ENCODE data around the gene NADSYN1.

NADSYN1 gene

DNA sequence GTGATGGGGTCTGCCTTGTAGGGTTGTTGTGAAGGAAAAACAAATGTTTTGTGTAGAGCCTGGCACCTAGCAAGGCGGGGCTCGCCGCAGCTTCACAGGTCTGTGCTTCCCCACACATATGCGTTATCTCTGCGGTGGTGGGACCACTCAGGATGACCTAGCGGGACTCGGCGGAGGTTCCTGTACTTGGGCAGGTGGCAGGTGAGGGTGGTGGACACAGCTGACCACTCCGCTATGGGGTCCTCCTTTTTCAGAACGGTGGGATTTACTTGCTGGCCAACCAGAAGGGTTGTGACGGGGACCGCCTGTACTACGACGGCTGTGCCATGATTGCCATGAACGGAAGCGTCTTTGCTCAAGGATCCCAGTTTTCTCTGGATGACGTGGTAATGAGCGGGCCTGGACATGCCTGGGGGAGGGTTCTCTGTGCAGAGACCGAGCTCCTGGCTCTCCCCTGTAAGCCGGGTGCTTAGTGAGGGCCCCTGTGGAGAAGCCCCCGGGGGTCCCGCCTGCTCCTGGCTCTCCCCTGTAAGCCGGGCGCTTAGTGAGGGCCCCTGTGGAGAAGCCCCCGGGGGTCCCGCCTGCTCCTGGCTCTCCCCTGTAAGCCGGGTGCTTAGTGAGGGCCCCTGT lies 21.3 kb downstream of the NADSYN1 start:
- DNase-seq = no peak

DNA sequence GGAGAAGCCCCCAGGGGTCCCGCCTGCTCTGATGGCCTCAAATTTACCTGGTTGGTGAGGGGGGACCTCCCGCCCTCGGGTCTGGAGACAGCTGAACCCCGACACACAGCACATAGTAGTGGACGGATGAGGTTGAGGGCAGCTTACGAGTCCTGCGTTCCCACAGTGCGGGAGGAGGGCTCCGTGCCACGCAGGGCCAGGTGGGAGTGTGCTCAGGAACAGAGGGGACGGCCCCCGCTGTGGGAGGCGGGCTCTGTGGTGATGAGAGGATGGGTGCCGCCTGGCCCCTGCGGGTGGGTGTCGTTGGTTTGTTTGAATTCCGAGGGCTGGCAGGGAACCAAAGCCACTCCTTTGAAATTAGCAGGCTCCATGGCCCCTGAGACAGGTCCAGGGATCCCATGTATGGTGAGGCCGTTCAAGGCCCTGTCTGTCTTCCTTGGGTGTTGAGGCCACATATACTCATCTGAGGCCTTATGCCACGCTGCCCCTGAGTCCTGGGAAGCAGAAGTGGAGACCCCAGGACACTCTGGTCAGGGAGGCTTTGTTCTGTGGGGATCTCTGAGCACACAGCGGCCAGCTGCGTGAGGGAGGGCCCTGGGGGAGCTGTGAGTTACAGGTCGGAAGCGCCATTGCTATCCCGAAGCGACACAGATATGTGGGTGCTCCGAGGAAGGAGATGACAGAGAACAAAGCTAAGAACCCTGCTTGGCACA lies 21.9 kb downstream of the NADSYN1 start:
- no peak for DNase-seq

DNA sequence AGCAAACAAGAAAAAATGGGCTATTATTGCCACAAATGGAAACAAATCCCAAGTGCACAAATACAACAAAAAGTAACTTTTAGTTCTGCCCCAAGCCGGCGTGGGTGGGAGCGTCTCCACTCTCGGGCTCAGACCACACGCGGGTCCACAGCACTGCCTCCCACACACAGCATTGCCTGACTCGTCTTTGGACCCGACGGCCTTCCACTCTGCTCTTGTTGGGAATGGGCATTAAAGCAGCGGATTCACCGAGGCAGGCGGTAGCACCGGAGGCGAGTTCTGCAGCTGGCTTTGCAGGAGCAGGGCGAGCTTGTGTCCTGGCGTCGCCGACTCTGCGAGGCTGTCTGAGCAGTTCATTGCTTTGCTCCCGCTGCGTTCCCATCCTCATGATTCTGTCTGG lies 23.0 kb downstream of the NADSYN1 start:
- no peak for DNase-seq

DNA sequence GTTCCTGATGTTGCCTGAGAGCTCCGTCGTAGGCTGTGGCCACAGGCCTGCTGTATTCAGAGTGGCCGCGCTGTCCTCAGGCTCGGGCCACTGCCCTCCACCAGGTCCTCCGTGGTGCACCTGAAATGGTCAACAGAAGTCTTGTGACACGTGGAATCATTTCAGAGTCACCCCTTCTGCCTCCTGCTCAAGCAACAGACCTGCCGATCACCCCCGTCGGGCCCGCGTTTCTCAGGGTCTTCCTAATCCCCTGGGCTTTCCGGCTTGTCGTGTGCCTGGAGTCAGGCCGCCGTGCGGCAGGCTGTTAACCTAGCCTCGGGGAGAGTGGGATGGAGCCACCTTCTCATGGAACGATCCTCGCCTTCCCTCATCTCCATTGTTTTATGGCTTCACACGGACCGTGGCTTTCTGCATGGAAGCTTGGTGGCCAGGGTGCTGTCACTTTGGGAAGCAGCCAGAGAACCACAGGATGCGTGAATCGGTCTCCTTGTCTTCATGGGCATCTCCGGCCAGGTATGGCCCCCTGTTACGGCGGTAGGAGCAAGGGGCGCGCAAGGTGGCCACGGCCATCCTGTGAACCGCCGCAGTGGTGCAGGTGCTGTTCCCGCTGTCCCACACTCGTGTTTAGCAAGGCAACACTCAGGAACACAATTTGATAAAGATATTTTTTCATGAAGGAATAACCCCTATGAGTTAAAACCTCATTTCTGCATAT lies 24.1 kb downstream of the NADSYN1 start:
- DNase-seq = no peak

DNA sequence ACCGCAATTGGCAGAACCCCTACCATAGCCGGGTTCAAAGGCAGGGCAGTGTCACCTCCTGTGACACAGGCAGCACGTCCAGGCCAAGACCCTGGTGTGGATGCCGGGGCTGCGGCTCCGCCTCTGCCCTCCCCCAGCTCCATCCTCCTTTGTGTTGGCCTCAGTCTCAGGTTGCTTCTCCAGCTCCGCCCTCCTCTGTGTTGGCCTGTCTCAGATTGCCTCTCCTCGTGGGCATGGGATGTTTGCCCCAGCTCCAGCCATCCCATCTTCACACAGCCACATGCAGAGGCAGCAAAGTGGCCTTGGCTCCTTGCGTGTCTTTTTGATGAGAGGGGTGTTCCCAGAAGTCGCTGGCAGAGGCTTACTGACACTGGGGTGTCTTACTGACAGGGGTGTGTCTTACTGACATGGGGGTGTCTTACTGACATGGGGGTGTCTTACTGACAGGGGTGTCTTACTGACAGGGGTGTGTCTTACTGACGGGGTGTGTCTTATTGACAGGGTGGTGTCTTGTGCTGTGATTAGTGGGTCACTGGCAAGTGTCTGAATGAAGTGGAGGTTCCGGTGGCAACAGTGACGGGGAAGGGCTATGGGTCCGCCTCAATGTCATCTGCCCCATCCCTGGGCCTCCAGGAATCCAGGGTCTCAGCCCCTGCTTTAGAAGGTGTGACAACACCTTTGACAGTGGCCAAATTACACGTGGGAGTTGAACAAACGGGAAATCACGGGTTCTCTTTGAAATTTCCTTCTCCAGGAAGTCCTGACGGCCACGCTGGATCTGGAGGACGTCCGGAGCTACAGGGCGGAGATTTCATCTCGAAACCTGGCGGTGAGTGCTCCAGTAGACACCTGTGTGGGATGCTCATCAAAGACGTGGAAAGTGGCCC lies 24.9 kb downstream of the NADSYN1 start:
- DNase-seq = no peak

DNA sequence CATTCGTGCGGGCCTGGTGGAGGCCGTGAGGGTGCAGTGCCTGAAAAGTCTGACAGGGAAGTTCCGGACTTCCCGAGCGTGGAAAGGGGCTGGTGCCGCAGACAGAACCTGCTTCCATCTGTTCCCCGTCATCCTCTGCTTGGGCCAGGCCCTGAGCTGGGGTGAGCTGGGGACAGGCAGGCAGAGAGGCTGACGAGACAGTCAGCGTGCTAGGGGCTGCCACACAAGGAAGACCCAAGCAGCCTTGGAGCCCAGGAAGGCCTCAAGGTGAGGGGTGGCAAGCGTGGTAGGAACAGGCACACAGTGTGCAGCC lies 25.5 kb downstream of the NADSYN1 start:
- DNase-seq = no peak

DNA sequence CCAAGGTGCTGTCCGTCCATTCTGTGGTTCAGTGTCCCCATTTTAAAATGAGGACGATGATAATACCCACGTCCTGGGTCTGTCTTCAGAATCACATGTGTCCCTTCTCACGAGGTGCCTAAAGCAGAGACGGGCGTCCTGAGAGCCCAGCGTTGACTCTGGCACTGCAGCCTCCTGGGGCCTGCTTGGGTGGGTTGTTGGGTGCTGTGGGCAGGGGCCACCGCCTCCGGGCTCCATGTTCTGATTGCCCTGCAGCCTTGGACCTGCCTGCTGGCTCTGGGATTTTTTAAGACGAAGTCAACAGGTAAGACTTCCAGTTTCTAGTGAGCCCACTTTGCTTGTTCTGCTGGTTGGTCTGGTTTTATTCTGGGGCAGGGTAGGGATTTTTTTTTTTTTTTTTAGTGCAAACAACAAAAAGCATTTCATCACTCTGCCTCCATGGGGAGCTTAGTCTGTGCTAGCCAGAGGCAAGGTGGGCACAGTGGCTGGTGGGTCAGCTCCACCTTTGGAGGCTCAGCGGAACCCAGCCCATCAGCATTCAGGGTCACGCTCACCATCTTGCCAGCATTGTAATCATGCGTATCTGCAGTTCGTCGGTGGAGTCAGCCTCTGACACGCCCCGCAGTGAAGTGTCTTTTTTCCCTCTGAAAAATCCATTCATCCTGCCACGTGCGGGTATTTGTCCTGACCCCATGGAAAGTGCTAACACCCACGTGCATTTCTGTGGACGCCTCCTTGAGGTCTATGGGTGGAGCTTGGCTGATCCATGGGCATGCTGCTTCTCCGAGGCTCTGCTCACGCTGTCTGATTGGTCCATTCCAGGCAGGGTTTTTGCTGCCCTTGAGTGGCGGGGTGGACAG lies 28.3 kb downstream of the NADSYN1 start:
- no peak for DNase-seq

DNA sequence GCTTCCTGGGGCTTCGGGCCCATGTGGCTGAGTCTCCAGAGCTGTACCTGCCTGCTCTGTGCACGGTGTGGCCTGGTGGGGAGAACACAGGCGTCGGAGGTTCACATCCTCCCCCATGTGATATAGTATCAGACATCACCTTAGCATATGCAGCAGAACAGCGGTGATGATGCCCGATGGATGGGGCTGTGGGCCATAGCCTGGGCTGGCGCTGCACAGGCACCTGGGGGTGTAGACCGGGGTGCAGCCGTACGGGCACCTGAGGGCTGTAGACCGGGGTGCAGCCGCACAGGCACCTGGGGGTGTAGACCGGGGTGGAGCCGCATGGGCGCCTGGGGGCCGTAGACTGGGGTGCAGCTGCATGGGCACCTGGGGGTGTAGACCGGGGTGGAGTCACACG lies 29.2 kb downstream of the NADSYN1 start:
- DNase-seq = no peak

DNA sequence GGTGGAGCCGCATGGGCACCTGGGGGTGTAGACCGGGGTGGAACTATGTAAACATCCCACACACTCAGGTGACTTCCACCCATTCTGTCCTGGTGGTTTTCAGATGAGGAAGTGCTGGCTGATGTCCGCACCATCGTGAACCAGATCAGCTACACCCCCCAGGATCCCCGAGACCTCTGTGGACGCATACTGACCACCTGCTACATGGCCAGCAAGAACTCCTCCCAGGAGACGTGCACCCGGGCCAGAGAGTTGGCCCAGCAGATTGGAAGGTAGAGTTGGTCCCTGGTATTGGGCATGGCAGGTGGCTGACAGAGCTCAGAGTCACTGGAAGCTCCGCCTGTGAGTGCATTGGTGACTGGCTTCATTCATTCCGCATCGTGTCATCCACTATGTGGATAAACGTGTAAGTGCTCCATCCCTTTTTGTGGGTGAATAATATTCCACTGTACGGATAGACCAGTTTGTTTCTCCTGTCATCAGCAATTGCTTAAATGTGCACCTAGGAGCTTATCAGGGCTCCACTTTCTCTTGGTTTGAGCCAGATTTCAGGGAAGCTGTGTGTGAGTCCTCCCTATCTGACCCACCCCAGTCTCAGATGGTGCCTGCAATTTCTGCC lies 29.9 kb downstream of the NADSYN1 start:
- no peak for DNase-seq

DNA sequence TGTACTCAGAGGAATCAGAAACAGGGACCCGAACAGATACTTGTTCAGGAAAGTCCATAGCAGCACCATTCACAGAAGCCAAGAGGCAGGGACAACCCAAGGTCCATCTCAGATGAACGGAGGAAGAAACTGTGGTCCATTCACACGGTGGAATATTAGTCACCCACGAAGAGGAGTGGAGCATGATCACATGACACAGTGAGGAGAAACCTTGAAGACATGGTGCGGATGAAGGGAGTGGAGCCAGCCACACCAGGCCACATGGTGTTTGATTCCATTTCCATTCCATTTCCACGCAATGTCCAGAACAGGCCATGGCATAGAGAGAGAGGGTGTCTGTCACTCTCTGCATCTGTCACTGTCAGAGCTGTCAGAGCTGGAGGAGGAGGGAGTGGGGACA lies 30.7 kb downstream of the NADSYN1 start:
- DNase-seq = no peak

DNA sequence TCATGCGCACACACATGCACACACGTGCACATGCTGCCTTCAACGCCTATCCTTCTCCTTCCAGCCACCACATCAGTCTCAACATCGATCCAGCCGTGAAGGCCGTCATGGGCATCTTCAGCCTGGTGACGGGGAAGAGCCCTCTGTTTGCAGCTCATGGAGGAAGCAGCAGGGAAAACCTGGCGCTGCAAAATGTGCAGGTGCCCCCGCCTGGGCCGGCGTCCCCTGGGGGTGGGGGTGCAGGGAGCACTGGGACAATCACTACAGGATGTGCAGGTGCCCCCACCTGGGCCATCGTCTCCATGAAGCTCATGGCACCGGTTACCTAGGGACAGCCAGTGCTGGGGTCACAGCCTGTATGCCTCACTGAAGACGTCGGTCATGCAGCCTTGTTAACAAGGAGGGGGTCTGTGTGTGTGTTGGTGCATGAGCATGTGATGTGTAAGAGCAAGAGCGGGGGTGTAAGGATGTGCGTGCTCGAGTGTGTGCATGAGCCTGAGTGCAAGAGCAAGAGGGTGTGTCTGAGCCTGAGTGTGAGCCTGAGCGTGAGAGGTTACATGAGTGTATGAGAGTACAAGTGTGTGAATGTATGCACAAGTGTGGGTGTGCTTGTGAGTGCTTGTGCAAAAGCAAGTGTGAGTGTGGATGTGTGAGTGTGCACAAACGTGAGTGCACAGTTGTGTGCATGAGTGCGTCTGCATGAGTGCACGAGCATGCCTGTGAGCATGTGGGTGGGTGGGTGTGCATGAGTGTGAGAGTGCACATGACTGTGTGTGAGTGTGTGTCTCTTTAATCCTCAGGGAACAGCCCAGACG lies 31.5 kb downstream of the NADSYN1 start:
- no peak for DNase-seq

DNA sequence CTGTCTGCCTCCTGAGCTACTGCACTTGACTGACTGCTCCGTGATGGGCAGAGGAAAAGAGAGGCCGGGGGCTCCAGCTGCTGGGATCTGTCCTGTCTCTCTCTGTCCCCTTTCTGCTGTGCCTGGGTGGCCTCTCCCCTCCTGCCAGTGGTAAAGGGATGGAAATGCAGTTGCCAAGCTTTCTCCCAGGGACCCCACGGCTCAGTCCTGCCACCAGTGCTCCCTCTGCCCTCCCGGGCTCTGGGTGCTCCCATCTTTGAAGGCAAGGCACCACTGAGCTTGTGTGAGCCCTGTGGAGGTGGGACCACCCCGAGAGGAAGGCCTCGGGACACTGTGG lies 32.0 kb downstream of the NADSYN1 start:
- DNase-seq = no peak

DNA sequence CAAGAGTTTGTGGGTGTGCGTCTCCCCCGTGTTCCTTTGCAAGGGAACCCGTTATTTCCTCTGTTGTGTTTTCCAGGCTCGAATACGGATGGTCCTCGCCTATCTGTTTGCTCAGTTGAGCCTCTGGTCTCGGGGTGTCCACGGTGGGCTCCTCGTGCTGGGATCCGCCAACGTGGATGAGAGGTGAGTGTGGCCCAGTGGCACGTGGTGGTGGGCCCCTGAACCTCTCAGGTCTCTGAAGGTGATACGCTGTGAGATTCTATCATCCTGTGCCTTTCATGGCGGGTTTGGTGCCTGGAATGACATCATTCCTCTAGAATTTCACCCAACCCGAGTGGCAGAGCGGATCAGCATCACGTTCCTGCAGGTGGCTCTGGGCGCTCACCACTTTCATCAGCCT lies 32.5 kb downstream of the NADSYN1 start:
- no peak for DNase-seq

DNA sequence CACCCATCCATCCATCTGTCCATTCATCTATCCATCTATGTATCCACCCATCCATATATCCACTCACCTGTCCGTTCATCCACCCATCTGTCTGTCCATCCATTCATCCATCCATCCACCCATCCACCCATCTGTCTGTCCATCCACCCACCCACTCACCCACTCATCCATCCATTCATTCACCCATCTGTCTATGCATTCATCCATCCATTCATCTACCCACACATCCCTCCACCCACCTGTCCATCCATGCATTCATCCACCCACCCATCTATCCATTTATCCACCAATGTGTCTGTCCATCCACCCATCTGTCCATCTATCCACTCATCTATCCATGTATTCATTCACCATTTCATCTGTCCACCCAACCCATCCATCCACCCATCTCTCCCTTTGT lies 33.3 kb downstream of the NADSYN1 start:
- no peak for DNase-seq

DNA sequence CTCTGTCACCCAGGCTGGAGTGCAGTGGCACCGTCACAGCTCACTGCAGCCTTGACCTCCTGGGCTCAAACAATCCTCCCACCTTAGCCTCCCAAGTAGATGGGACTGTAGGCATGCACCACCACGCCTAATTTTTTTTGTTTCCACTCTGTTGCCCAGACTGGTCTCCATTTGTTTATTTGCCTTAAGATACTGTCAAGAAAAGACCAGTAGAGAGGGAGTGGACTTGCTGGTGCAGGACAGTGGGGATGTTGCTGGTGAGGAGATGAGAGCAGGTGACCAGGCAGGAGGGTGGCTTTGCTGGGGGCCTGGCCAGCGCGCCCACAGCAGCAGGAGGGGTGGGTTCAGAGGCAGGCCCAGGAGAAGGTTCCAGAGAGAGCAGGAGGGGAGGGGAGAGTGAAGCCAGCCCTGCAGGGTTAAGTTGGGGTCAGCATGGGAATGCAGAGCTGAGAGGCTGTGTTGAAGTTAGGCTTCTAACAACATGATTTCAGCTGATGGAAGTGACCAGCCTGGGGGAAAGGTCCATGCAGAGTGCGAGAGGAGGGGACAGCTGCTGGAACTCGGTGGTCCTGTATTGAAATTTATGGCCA lies 35.8 kb downstream of the NADSYN1 start:
- DNase-seq = no peak

DNA sequence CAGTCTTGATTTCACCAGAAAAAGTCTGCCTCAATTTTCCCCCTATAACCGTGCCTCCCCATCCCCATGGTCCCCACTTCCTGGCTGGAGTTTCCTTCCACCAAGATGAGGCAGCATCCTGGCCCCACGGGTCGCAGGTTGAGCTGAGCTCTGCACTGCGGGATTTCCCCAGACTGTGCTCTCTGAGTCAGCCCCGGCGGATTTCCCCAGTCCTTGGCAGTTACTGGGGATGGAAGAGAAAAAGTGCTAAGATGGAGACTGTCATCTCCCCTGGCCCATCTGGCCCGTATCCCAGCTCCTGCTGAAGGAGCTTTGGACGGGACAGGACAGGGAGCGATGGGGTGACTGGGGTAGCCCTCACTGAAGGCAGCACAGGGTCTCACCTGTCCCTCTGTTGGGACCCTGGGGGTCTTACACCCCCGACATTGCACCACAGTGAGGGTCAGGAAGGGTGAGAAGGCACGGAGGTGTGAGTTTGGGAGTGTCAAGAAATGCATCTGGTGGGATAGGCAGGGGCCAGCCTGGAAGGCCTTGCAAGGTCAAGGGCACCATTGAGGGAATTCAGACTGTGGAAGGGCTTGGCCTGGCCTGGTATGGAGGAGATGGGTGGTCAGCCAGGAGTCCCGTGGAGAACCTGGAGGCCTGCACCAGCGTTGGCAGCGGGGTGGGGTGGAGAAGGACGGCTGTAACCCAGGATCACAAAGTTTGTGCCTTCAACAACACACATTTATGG lies 36.5 kb downstream of the NADSYN1 start:
- no peak for DNase-seq

DNA sequence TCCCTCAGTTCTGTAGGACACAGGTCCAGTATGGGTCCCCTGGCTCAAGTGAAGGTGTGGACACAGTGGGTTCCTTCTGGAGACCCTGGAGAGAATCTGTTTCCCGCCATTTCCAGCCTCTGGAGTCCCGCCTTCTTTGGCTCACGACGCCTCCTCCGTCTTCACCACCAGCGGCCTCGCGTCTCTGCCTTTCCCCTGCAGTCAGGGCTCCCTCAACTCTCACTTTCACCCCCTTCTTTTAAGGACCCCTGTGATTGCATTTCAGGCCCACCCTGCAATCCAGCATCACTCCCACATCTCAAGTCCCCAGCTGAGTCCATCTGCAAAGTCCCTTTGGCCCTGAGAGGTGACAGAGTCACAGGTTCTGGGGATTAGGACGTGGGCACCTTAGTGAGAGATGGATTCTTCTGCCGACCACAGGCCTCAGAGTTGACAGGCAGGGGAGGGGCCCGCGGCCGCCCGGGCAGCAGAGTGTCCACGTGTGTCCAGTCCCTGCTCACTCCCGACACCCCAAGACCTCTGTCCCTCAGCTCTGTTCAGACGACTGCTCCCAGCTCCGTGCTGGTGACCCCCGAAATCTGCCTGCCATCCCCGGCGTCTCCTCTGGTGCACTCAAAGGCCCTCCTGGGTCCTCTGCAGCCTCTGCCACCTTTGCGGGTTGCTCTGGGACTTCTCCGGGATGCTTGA lies 37.2 kb downstream of the NADSYN1 start:
- no peak for DNase-seq

DNA sequence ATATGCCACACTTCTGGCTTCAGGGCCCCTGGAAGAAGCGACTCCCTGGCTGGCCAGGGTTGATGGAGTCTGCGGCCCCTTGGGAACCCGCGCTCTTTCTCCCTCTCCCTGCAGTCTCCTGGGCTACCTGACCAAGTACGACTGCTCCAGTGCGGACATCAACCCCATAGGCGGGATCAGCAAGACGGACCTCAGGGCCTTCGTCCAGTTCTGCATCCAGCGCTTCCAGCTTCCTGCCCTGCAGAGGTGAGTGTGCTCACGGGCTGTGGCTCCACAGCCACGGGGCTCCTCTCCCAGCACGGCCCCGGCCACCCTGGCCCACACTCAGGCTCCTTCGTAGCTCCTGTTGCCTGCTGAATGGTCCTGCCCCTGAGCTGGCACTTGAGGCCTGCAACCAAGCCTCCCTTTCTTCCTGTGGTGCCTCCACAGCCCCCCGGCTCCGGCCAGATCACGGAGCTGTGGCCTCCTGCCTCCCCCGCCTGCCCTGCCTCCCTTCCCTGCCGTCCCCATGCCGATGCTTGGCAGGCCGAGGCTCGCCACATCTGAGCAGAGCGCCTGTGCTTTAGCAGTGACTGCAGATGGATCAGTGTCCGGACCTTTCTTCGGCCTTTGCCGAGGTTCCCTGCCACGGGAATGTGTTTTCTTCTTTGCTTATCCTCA lies 37.9 kb downstream of the NADSYN1 start:
- DNase-seq = no peak

DNA sequence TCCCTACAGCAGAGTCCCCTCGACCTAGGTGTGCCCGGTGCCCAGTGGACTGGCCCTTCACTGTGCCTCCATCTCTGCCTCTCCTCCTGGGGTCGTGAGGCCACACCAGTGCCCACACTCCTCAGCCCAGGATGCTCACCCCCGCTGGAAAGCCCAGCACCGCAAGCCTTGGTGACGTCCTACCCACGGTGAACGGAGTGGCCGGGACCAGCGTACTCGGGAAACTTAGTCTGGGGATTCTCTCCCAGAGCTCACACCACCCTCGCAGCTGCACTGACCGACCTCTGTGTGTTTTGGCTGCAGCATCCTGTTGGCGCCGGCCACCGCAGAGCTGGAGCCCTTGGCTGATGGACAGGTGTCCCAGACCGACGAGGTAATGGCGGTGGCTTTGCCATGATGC lies 38.5 kb downstream of the NADSYN1 start:
- no peak for DNase-seq

Data from C1 segment of cervical spinal cord (tissue), 14 donors.